GM10248 (cell line): ENCODE results near the gene TF.

Source experiments
- CTCF ChIA-PET: fragments of 300-600 bp; sonication (Branson Sonifier 250); formaldehyde crosslinking; extraction: SDS; loops from one replicate; lab custom pipeline; 2021; ENCODE audit warnings: antibody characterized with exemption; lab: Yijun Ruan, JAX
- POLR2A ChIA-PET: fragments of 350-650 bp; sonication (Branson Sonifier 250); formaldehyde crosslinking; extraction: SDS; loops from one replicate; lab custom pipeline; 2020; ENCODE audit warnings: antibody characterized with exemption; lab: Yijun Ruan, JAX
- DNase-seq: peaks from one replicate; pipeline ENCODE4 v3.0.0; 2012; ENCODE audit errors: extremely low spot score
- TF ChIP-seq, protein P1 (sequence below): IDR thresholded peaks from 2 replicates; pipeline ENCODE4 v1.5.1; 2012; ENCODE audit warnings: mild to moderate bottlenecking, low read depth; ENCODE audit errors: extremely low read depth, missing control alignments, control extremely low read depth

Gene TF

GRCh38 chr3:133753107-133753778, 7.0 kb downstream of the TF start:
- no peak for DNase-seq
- ChIA-PET POLR2A (no interaction called here), CTCF (no interaction called here)
- TF ChIP-seq, protein P1, sequence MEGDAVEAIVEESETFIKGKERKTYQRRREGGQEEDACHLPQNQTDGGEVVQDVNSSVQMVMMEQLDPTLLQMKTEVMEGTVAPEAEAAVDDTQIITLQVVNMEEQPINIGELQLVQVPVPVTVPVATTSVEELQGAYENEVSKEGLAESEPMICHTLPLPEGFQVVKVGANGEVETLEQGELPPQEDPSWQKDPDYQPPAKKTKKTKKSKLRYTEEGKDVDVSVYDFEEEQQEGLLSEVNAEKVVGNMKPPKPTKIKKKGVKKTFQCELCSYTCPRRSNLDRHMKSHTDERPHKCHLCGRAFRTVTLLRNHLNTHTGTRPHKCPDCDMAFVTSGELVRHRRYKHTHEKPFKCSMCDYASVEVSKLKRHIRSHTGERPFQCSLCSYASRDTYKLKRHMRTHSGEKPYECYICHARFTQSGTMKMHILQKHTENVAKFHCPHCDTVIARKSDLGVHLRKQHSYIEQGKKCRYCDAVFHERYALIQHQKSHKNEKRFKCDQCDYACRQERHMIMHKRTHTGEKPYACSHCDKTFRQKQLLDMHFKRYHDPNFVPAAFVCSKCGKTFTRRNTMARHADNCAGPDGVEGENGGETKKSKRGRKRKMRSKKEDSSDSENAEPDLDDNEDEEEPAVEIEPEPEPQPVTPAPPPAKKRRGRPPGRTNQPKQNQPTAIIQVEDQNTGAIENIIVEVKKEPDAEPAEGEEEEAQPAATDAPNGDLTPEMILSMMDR, result no peak

GRCh38 chr3:133753779-133754164, 7.6 kb downstream of the TF start:
- CTCF ChIA-PET, result no interaction called here
- POLR2A ChIA-PET, result no interaction called here
- DNase-seq, result no peak
- TF ChIP-seq, protein P1, result no peak

DNA sequence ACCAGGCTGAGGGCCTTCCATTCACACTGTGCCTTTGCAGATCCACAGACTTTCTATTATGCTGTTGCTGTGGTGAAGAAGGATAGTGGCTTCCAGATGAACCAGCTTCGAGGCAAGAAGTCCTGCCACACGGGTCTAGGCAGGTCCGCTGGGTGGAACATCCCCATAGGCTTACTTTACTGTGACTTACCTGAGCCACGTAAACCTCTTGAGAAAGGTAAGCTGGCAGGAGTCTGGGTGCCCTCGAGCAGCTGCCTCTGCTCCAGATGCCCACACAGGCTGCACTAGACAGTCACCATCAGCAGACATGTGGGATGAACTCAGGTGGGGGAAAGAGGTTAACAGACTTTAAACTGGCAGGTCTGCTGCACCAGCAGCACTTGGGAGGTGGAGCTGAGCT, 8.3 kb downstream of the TF start:
- CTCF ChIA-PET, result no interaction called here
- POLR2A ChIA-PET, result no interaction called here
- TF ChIP-seq, protein P1, result no peak
- no peak for DNase-seq

DNA sequence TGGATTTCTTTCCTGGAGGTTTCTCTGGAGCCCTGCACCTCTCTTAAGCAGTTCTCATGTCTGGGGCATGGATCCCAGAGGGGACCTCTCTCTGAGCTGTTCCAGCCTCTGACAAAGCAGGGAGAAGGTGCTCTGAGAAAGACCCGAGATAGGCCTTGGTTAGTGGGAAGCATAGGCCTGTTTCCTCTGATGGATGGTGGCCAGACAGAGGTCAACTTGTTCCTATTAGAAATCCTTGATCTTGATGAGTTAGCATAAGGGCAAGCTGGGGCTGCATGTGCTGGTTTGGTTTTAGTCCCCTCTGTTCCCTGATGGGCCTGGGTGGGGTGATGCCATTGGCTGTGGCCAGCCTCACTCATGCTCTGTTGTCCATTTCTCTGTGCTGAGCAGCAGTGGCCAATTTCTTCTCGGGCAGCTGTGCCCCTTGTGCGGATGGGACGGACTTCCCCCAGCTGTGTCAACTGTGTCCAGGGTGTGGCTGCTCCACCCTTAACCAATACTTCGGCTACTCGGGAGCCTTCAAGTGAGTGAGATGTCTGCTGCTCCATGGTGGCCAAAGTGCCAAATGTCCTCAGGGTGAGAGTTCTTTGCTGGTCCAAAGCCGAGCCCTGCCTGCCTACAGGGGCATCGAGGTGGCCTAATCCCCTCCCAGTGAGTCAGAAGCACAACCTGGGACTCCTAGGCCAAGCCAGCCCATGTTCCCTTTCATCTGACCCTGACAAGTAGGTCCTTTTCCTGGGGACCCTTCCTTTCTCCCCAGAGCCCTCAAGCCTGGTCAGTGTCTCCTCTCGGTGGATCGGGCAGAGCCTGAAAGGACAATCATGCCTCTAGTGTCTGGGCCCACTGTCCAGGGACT, 9.0 kb downstream of the TF start:
- POLR2A ChIA-PET, result no interaction called here
- no peak for DNase-seq
- CTCF ChIA-PET, result interaction anchor here (1.0 to 1.5 kb wide), 2 partner anchors 9 to 12 kb away, joined by 3 to 4 read pairs; no protein-coding TSS in a partner anchor
- TF ChIP-seq, protein P1, result no peak

- CTCF ChIA-PET, result interaction anchor here (1.5 kb wide), 1 partner anchor 14 kb away, joined by 4 read pairs; no protein-coding TSS in a partner anchor
- no peak for DNase-seq
- POLR2A ChIA-PET, result no interaction called here
- TF ChIP-seq, protein P1, result no peak
Observed at GRCh38 chr3:133756716-133757694, 10.8 kb downstream of the TF start.
